GM10847 (cell line): ENCODE results near the gene BACE1-AS.

Experiments
- POLR2A ChIP-seq: IDR thresholded peaks from 2 replicates; pipeline ENCODE4 v1.6.1; 2011; ENCODE audit not compliant: insufficient read length; ENCODE audit errors: extremely low read depth

The BACE1-AS gene

DNA sequence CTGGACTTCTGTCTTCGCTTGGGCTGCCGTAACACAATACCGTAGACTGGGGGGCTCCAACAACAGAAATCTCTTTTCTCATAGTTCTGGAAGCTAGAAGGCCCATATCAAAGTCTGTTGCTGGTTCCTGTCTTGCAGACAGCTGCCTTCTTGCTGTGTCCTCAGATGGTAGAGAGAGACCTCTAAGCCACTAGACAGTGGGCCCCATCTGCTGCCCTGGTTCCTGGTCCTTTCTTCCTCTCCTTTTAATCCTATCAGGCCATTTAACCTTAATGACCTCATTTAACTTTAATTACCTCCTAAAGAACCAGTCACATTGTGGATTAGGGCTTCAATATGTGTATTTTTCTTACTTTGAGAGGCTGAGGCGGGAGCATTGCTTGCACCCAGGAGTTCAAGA lies 45.9 kb downstream of the BACE1-AS start:
- no peak for TF ChIP-seq POLR2A
